Measurements from ENCODE around the gene ZNF267.

DNA sequence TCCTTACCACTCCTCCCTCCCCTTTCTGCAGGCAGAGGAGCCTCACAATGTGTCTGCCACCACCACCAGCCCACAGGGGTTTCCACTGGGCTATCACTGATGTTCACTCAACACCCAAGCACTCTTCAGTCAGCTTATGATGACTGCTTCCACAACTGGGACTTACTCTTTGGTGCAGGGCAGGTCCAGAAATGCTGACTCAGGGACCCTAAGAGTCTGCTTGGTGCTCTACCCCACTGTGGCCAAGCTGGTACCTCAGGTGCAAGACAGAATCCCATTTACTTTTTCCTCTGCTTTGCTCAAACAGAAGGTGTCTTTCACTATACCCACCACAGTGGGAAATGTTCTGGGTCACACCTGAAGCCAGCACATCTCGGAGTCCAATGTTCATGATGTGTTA is 40.1 kb downstream of the ZNF267 start:
- TF ChIP-seq POLR2AphosphoS5 (IDR thresholded peaks at IDR 0.05; ENCODE audit: insufficient read depth in 1 of 2, low read depth in 1 of 2): no peak
- TF ChIP-seq CTCF (IDR thresholded peaks at IDR 0.05): no peak
- TF ChIP-seq POLR2A (IDR thresholded peaks at IDR 0.05): no peak

Data from vagina (tissue), 2 donors.